K562 (cell line): ENCODE data around the gene YOD1. TPM values are rescaled to one million over a fixed set of nuclear protein-coding genes. Genes with fewer than 3 reads are reported as not detected.
A peak's percentile ranks its signal among the peaks of the same experiment; 100 is the strongest.

ENCODE experiments used
- KAT2B ChIP-seq: IDR thresholded peaks from one replicate; pipeline ENCODE4 v1.6.1; 2012; ENCODE audit warnings: low read depth, mild to moderate bottlenecking, control low read depth, inconsistent platforms, low read length, moderate library complexity
- MIER1 ChIP-seq: fragments of 450-650 bp; IDR thresholded peaks from 2 replicates; pipeline ENCODE4 v1.6.1; 2016; ENCODE audit warnings: antibody characterized with exemption, mild to moderate bottlenecking, low read depth
- OTX1 ChIP-seq: fragments of 450-650 bp; formaldehyde crosslinking; IDR thresholded peaks from 2 replicates; pipeline ENCODE4 v1.4.0; 2022; ENCODE audit warnings: mild to moderate bottlenecking
- PRMT5 ChIP-seq: sonication (generic); formaldehyde crosslinking; IDR thresholded peaks from 2 replicates; pipeline ENCODE4 v1.5.0; 2020; ENCODE audit warnings: missing genetic modification reagents
- PTRF ChIP-seq: fragments of 450-650 bp; IDR thresholded peaks from 2 replicates; pipeline ENCODE4 v1.6.1; 2016; ENCODE audit warnings: mild to moderate bottlenecking, missing genetic modification characterization, missing compliant biosample characterization
- SIRT6 ChIP-seq: IDR thresholded peaks from one replicate; pipeline ENCODE4 v1.6.1; 2012; ENCODE audit warnings: low read depth, mild to moderate bottlenecking, control low read depth, inconsistent platforms, low read length, moderate library complexity
- ZNF140 ChIP-seq: fragments of 250-450 bp; sonication (Bioruptor Pico); IDR thresholded peaks from 2 replicates; pipeline ENCODE4 v1.8.0; 2021; ENCODE audit warnings: moderate library complexity, mild to moderate bottlenecking, inconsistent platforms
- ZNF24 ChIP-seq: fragments of 450-650 bp; IDR thresholded peaks from 2 replicates; pipeline ENCODE4 v1.6.1; 2016
- ZNF316 ChIP-seq: fragments of 450-650 bp; IDR thresholded peaks from 2 replicates; pipeline ENCODE4 v1.6.1; 2016
- ZNF764 ChIP-seq: fragments of 250-450 bp; sonication (Bioruptor Pico); IDR thresholded peaks from 2 replicates; pipeline ENCODE4 v1.4.0; 2020; ENCODE audit warnings: low read depth, mild to moderate bottlenecking, moderate library complexity
- polyA plus RNA-seq, 8 experiments: library from polyadenylated mRNA; depleted of rRNA in 4 of 8; stranded (reverse) in 5 of 8; unstranded in 3 of 8; fragments of >200 nt; fragmentation: Nextera tagmentation in 2 of 8; fragmentation: Illumina TruSeq in 1 of 8; extraction: Ambion mirVana in 2 of 8; extraction: Trizol in 1 of 8; gene quantifications; 2 replicates each; pipeline versions ENCODE4 v1.2.1 to v1.2.3, GENCODE V29; 2011 to 2014; ENCODE audit warnings: inconsistent platforms in 1 of 8, missing spikeins in 1 of 8
- total RNA-seq, 7 experiments: library from RNA; depleted of rRNA in 6 of 7; stranded (reverse); fragments of >200 nt in 6 of 7; fragmentation: Illumina TruSeq in 2 of 7; extraction: Trizol in 2 of 7; gene quantifications; 2 replicates each; pipeline versions ENCODE4 v1.2.1 to v1.2.3, GENCODE V29; 2011 to 2021; ENCODE audit warnings: low replicate concordance in 1 of 7
- TF ChIP-seq, protein P1 (sequence below): fragments of 450-650 bp; IDR thresholded peaks from 2 replicates; pipeline ENCODE4 v1.6.1; 2016; ENCODE audit warnings: low read depth
- TF ChIP-seq, protein P2 (sequence below): fragments of 250-450 bp; sonication (Bioruptor Pico); IDR thresholded peaks from 2 replicates; pipeline ENCODE4 v1.4.0; 2020; ENCODE audit warnings: mild to moderate bottlenecking, moderate library complexity, borderline replicate concordance
- TF ChIP-seq, protein P3 (sequence below): fragments of 450-650 bp; IDR thresholded peaks from 2 replicates; pipeline ENCODE4 v1.6.1; 2017; ENCODE audit warnings: antibody characterized with exemption, mild to moderate bottlenecking

Gene YOD1
- total and polyA plus RNA-seq, 9 of the 15 experiments (the other 6 are each of a cell fraction or from before 2014, with no cell fraction given): 18.2 to 78.1 (median 46.9) TPM

DNA sequence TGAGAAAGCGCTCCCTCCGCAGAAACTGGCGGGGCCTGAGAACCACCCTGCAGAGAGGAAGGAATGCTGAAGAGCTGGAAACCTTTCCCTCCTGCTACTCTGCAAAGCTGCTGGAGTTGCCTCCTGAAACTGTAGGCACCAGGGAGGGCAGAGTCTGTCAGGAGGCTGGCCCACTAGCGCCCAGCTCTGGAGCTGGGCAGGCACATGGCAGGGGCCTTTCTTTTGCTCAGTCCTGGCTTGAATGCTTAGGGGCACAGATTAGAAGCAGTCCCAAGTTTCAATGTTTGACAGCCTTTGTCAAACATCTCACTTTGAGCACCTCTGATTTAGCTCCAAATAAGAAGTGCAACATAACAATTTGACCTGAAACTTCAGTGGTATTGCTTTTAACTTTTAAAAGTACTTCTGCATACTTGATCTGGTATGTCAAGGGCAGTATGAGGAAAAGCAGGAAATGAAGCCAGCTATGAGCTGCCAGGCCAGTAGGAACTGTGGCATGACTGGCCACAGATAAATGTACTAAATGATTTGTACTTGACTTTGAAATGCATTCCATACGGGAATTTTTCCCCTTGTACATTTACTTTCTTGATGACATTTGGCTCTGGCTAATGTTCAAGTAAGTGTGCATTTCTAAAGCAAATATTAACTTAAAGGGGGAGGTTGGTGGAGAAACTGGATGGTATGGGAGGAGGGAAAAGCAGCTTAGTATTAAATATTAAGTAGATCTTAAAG lies 25.7 kb downstream of the YOD1 start (continued):
- TF ChIP-seq, protein P1, sequence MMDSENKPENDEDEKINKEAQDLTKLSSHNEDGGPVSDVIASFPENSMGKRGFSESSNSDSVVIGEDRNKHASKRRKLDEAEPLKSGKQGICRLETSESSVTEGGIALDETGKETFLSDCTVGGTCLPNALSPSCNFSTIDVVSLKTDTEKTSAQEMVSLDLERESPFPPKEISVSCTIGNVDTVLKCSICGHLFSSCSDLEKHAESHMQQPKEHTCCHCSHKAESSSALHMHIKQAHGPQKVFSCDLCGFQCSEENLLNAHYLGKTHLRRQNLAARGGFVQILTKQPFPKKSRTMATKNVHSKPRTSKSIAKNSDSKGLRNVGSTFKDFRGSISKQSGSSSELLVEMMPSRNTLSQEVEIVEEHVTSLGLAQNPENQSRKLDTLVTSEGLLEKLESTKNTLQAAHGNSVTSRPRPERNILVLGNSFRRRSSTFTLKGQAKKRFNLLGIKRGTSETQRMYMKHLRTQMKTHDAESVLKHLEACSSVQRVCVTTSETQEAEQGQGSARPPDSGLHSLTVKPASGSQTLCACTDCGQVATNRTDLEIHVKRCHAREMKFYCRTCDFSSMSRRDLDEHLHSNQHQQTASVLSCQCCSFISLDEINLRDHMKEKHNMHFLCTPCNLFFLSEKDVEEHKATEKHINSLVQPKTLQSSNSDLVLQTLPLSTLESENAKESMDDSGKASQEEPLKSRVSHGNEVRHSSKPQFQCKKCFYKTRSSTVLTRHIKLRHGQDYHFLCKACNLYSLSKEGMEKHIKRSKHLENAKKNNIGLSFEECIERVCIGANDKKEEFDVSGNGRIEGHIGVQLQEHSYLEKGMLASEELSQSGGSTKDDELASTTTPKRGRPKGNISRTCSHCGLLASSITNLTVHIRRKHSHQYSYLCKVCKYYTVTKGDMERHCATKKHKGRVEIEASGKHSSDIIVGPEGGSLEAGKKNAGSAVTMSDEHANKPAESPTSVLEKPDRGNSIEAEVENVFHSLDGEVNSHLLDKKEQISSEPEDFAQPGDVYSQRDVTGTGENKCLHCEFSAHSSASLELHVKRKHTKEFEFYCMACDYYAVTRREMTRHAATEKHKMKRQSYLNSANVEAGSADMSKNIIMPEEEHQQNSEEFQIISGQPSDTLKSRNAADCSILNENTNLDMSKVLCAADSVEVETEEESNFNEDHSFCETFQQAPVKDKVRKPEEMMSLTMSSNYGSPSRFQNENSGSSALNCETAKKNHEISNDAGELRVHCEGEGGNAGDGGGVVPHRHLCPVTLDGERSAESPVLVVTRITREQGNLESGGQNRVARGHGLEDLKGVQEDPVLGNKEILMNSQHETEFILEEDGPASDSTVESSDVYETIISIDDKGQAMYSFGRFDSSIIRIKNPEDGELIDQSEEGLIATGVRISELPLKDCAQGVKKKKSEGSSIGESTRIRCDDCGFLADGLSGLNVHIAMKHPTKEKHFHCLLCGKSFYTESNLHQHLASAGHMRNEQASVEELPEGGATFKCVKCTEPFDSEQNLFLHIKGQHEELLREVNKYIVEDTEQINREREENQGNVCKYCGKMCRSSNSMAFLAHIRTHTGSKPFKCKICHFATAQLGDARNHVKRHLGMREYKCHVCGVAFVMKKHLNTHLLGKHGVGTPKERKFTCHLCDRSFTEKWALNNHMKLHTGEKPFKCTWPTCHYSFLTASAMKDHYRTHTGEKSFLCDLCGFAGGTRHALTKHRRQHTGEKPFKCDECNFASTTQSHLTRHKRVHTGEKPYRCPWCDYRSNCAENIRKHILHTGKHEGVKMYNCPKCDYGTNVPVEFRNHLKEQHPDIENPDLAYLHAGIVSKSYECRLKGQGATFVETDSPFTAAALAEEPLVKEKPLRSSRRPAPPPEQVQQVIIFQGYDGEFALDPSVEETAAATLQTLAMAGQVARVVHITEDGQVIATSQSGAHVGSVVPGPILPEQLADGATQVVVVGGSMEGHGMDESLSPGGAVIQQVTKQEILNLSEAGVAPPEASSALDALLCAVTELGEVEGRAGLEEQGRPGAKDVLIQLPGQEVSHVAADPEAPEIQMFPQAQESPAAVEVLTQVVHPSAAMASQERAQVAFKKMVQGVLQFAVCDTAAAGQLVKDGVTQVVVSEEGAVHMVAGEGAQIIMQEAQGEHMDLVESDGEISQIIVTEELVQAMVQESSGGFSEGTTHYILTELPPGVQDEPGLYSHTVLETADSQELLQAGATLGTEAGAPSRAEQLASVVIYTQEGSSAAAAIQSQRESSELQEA: no peak
- TF ChIP-seq SIRT6 (no peak), ZNF140 (CRISPR knock-in tag) (0 out of 2 replicates have a peak, but pooled peaks have one; percentile 34), PTRF (tag) (no peak), KAT2B (no peak), PRMT5 (CRISPR knock-in tag) (no peak), ZNF316 (no peak), ZNF764 (CRISPR knock-in tag) (no peak; the same call in 1 of the 2 replicates), OTX1 (CRISPR knock-in tag) (no peak), ZNF24 (no peak), MIER1 (no peak)
- TF ChIP-seq, protein P2, sequence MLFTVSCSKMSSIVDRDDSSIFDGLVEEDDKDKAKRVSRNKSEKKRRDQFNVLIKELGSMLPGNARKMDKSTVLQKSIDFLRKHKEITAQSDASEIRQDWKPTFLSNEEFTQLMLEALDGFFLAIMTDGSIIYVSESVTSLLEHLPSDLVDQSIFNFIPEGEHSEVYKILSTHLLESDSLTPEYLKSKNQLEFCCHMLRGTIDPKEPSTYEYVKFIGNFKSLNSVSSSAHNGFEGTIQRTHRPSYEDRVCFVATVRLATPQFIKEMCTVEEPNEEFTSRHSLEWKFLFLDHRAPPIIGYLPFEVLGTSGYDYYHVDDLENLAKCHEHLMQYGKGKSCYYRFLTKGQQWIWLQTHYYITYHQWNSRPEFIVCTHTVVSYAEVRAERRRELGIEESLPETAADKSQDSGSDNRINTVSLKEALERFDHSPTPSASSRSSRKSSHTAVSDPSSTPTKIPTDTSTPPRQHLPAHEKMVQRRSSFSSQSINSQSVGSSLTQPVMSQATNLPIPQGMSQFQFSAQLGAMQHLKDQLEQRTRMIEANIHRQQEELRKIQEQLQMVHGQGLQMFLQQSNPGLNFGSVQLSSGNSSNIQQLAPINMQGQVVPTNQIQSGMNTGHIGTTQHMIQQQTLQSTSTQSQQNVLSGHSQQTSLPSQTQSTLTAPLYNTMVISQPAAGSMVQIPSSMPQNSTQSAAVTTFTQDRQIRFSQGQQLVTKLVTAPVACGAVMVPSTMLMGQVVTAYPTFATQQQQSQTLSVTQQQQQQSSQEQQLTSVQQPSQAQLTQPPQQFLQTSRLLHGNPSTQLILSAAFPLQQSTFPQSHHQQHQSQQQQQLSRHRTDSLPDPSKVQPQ (CRISPR knock-in tag): peak; percentile 89; the same call in 1 of the 2 replicates
- TF ChIP-seq, protein P3, sequence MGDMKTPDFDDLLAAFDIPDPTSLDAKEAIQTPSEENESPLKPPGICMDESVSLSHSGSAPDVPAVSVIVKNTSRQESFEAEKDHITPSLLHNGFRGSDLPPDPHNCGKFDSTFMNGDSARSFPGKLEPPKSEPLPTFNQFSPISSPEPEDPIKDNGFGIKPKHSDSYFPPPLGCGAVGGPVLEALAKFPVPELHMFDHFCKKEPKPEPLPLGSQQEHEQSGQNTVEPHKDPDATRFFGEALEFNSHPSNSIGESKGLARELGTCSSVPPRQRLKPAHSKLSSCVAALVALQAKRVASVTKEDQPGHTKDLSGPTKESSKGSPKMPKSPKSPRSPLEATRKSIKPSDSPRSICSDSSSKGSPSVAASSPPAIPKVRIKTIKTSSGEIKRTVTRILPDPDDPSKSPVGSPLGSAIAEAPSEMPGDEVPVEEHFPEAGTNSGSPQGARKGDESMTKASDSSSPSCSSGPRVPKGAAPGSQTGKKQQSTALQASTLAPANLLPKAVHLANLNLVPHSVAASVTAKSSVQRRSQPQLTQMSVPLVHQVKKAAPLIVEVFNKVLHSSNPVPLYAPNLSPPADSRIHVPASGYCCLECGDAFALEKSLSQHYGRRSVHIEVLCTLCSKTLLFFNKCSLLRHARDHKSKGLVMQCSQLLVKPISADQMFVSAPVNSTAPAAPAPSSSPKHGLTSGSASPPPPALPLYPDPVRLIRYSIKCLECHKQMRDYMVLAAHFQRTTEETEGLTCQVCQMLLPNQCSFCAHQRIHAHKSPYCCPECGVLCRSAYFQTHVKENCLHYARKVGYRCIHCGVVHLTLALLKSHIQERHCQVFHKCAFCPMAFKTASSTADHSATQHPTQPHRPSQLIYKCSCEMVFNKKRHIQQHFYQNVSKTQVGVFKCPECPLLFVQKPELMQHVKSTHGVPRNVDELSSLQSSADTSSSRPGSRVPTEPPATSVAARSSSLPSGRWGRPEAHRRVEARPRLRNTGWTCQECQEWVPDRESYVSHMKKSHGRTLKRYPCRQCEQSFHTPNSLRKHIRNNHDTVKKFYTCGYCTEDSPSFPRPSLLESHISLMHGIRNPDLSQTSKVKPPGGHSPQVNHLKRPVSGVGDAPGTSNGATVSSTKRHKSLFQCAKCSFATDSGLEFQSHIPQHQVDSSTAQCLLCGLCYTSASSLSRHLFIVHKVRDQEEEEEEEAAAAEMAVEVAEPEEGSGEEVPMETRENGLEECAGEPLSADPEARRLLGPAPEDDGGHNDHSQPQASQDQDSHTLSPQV: peak; percentile 97
